HG03103 (cell line): ENCODE results near the gene NPHS1.
"Not testable (repeated sequence)": the region's sequence is repeated elsewhere in the genome, so short reads cannot be mapped to it uniquely, and the experiment has no call there.

Experiments used
- ATAC-seq: cut with Tn5 transposase; IDR thresholded peaks from one replicate; pipeline ENCODE4 v1.9.1; 2021; ENCODE audit warnings: low read depth; ENCODE audit not compliant: unreplicated experiment

NPHS1 gene, protein sequence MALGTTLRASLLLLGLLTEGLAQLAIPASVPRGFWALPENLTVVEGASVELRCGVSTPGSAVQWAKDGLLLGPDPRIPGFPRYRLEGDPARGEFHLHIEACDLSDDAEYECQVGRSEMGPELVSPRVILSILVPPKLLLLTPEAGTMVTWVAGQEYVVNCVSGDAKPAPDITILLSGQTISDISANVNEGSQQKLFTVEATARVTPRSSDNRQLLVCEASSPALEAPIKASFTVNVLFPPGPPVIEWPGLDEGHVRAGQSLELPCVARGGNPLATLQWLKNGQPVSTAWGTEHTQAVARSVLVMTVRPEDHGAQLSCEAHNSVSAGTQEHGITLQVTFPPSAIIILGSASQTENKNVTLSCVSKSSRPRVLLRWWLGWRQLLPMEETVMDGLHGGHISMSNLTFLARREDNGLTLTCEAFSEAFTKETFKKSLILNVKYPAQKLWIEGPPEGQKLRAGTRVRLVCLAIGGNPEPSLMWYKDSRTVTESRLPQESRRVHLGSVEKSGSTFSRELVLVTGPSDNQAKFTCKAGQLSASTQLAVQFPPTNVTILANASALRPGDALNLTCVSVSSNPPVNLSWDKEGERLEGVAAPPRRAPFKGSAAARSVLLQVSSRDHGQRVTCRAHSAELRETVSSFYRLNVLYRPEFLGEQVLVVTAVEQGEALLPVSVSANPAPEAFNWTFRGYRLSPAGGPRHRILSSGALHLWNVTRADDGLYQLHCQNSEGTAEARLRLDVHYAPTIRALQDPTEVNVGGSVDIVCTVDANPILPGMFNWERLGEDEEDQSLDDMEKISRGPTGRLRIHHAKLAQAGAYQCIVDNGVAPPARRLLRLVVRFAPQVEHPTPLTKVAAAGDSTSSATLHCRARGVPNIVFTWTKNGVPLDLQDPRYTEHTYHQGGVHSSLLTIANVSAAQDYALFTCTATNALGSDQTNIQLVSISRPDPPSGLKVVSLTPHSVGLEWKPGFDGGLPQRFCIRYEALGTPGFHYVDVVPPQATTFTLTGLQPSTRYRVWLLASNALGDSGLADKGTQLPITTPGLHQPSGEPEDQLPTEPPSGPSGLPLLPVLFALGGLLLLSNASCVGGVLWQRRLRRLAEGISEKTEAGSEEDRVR (N-terminal part only)

DNA sequence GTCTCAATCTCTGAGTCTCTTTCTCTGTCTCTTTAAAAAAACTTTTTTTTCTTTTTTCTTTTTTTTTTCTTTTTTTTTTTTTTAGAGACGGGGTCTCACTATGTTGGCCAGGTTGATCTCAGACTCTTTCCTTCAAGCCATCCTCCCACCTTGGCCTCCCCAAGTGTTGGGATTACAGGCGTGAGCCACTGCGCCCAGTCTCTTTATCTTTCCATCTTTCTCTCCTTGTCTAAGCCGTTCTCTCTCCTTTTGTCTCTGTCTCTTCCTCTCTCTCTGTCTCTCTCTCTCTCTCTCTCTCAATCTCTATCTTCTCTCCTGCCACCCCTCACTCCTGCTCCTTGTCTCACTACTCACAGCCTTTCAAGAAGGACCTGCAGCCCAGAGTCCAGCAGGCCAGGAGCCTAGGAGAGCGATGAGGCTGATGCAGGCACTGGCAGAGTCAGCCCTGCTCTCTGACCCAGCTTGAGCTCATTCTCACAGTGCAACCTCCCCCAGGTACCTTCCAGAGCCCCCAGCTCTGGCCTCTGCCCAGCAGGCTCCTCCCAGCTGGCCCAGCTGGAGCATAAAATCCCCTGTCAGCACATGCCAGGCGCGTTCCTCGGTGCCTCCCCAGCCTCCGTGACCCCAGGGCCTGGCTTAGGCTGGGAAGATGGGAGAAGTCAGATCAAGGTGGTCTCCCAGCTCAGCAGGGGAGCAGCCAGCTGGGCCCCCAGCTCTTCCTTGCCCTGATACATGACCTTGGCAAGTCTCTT, at the start of gene NPHS1:
Gene NPHS1 (minus strand): TSS at position 476 of the 752 bp plus-strand sequence. CDS start 667 bp downstream, outside the sequence.
- no peak for ATAC-seq

DNA sequence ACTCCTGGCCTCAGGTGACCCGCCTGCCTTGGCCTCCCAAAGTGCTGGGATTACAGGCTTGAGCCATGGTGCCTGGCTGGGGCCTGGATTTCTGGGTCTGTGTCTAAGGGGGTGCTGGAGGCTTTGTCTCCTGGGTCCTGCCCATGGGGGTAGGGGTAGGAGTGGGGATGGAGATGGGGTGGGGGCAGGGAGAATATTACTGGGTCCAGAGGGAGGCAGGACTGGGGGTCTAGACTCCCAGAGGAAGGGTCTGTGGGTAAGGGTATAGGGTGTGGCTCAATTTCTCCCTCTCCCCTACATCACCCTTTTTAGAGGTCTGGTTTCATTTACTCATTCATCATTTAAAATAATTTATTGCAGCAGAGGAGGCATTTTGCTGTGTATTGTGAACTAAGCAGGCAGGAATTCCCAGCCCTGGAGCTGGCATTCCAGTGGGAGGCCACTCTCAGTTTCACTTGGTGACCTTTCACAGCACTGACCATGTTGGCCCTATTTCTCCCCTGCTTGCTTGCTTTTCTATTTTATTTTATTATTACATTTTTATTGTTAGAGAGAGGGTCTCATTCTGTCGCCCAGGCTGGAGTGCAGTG, 48.8 kb upstream of the NPHS1 start:
- no peak for ATAC-seq

DNA sequence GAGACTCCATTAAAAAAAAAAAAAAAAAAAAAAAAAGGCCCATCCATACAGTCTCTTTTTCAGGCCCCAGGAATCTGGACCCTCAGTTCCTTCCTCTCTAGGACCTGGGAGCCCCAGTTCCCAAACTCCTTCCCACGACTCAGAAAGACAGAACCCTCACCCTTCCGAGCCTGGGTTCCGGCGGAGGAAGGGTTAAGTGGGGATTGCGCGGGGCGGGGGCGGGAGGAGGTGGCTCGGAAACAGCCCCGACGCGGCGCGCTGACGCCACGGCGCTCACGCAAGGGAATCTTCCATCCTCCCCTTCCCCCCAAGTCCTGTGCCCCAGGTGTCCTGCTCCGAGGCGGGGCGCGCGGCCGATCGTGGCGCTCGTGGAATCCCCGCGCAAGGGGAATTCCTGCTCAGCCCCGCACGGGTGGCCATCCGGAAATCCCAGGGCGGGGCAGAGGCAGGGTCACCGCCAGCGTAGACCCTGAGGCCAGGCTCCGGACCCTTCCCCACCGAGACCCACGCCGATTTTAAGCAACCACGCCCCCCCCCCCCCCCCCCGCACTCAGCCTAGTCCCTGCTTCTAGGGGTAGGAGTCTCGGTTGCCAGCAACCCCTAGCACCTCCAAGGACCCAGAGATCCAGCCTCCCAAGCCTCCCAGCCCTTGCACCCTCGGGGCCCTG, 47.4 kb upstream of the NPHS1 start:
- peak; percentile 42 for ATAC-seq

DNA sequence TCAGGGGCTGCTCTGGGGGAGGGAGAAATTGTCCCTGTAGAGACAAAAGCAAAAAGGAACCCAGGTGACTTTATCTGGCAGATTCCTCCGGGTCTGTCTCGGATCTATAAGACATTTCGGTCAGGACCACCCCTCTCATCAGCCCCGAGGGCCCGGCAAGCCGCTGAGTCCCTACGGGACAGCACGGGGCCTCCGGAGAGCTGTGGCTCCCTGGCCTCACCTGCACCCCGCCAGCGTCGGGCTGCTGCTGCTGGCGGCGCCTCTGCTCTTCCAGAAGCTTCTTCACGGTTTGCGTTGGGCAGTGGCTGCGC, 46.1 kb upstream of the NPHS1 start:
- no peak for ATAC-seq

DNA sequence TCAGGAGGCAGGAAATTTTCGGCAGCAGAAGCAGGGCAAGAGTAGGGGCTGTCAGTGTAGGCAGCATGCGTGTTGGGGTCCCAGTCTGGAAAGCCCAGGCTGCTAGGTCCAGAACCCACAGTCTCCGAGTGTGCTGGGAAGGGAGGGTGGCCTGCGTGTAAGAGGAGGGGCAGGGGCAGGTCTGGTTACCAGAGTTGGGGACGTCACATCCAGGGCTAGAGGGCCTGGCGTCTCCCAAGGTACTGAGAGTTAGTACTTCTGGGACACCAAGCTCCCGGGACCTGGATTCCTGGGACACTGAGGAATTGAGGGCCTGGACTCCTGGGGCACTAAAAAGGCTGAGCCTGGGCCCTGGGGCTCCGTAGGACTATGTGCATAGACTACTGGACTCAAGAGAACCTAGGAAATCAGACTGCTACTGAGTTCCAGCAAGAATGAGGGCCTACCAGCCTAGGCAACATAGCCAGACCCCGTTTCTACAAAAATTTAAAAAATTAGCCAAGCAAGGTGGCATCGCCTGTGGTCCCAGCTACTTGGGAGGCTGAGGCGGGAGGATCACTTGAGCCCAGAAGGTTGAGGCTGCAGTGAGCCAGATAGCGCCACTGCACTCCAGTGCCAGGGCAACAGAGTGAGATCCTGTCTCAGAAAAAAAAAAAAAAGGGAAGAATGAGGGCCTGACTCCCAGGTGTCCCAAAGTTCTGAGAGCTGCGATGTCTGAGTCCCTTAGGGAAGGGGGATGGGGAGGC, 45.6 kb upstream of the NPHS1 start:
- ATAC-seq: no peak

DNA sequence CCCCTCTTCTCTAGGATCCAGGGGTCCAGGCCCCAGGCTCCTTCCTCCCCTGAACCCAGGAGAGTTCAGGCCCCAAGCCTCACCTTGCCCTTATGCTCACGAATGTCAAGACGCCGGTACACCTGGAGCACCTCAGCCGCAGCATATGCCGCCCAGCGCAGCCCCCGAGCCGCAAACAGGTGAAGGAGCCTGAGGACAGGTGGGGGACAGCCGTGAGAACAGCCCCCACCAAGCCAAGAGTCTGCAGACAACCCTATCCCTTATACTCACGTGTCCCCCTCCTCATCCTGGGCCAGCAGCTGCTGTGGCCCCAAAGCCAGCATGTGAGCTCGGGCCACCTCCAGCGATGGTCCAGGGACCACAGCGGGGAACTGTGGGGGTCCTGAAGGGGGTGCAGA, 44.3 kb upstream of the NPHS1 start:
- ATAC-seq: no peak

DNA sequence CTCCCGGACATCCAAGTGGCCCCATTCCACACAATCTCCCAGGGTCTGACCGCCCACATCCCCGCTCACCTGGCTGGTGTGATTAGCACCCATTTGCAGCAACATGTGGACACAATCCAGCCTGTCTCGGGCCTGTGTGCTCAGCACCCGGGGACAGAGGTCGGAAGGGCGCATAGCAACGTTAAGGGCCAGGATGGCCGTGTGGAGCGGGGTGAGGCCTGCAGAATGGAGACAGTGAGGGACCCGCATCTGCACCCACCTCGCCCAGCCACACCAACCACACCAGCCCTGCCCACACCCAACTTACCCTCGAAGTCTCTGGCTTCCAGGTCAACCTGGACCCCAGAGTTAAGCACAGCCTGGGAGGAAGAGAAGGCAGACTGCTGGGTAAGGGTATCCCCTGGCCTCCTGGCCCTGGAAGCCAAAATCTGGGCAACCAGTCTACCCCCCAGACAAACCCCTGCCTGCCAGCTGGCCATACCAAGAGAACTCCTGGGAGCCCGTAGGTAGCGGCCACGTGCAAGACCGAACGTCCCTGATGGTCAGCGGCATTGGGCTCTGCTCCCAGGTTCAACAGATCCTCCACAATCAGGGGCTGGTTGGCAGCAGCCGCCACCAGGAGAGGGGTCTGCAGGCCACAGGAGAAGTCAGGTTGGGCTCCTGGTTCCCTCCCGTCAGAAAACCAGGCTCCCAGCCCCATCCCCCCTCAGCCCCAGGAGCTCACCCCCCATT, 43.8 kb upstream of the NPHS1 start:
- no peak for ATAC-seq

DNA sequence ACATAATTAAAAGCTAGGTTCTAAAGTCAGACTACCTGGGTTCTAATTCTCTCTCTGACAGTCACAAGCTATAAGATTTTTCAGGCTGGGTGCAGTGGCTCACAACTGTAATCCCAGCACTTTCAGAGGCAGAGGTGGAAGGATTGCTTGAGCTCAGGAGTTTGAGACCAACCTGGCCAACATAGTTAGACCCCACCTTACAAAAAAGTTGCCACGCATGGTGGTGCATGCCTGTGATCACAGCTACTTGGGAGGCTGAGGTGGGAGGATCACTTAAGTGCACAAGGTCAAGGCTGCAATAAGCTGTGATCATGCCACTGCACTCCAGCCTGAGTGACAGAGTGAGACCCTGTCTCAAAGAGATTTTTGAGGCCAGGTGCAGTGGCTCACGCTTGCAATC, 42.0 kb upstream of the NPHS1 start:
- no peak for ATAC-seq

DNA sequence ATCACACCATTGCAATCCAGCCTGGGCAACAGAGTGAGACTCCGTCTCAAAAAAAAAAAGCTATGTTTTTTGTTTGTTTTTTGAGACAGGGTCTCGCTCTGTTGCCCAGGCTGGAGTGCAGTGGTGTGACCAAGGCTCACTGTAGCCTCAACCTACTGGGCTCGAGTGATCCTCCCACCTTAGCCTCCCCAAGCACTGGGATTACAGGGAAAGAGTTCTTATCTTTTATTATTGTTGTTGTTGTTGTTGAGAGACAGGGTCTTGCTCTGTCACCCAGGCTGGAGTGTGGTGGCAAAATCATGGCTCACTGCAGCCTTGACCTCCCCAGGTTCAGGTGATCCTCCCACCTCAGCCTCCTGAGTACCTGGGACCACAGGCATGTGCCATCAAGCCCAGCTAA, 39.5 kb upstream of the NPHS1 start:
- not testable (repeated sequence) for ATAC-seq

DNA sequence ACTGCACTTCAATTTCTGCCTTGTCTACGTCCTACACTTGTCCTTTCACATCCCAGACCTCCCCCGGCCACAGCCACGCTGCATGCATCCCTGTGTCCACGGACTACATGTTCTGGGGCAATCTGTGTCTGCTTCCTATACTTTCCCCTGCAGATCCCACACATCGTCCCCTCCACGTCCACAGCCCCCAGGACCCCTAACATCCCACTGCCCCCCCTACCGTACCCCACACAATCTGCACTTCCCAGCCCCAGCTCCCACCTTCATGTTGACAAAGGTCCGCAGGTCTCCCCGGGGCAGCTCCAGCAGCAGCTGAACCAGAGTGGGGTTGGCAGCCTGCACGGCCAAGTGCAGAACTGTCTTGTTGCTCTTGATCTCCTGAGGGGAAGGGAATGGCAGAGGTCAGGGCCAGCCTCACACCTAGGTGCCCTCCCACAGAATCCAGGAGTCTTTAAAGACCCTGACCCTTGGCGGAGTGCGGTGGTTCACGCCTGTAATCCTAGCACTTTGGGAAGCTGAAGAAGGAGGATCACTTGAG, 37.9 kb upstream of the NPHS1 start:
- no peak for ATAC-seq

DNA sequence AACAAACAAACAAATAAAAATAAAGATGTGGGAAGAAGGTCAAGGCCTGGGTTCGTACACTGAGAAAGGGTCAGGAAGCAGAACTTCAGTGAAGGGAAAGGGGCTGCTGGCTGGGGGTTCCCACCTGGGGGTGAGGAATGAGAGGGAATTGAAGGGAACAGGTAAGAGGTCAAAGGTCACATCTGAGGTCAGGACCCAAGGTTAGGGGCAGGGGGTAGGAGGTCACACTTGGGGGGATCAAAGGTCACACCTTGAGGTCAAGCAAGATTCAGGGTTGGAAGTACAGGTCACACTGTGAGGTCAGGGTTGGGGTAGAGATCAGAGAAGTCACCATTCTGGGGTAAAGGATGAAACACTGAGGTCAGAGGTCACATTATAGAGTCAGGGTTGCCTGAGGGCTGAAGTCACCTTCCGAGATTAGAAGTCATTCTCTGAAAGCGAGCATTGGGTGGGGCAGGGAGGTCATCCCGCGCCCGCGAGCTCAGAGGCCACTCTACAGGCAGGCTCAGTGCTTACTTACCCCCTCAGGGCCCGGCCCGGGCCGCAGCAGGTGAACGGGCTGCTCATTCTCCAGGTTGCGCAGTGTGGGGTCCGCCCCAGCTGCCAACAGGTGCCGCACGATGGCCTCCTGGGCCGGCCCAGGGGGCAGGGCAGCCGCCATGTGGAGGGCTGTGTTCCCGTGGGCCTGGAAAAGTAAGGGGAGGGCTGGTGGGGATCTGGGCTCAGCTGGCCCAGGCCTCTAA, 37.2 kb upstream of the NPHS1 start:
- ATAC-seq: no peak

DNA sequence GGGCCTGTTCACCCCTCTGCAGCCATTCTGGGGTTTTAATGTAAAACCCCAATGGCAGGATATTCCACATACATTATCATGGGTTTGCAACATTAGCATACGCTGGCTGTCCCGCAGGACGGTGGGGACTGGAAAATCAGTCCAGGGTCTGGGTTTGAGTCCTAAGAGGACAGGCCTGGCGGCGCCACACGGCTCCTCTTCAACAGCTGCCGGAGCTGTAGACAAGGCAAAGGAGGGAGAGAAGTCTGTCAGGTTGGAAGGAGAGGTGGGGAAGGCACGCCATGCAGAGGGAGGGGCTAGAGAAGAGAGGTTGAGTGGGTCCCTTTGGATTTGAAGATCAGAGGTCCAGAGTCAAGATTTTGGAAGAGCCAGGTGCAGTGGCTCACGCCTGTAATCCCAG, 36.1 kb upstream of the NPHS1 start:
- no peak for ATAC-seq

DNA sequence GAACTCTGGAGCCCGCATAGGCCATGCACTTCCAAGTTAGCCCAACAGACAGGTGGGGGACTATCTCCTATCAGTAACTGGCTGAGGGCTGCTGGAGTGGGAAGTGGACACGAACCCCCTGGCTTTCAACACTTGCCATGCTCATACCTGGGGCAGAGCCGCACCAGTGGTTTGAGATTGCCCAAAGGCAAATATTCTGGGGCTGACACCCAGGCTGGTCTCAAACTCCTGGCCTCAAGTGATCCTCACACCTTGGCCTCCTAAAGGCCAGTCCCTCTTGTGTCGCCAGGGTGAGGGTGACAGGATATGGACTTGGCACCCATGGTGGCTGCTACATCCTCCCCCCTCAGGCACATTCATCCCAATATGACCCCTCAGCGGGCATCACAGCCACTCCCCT, 34.9 kb upstream of the NPHS1 start:
- ATAC-seq: no peak

DNA sequence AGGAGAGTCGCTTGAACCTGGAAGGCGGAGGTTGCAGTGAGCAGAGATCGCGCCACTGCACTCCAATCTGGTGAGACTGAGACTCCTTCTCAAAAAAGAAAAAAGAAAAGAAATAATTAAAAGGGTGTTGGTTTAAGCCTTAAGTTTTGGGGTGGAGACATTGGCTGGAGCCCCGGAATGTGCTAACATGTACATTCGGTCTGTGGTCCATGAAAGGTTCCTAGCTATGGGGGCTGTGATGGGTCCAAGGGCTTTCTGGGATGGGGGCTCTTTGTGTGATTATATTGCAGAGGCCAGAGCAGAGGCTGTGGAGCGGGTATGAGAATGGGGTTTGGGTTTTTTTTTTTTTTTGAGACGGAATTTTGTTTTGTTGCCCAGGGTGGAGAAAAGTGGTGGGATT, 33.6 kb upstream of the NPHS1 start:
- no peak for ATAC-seq

DNA sequence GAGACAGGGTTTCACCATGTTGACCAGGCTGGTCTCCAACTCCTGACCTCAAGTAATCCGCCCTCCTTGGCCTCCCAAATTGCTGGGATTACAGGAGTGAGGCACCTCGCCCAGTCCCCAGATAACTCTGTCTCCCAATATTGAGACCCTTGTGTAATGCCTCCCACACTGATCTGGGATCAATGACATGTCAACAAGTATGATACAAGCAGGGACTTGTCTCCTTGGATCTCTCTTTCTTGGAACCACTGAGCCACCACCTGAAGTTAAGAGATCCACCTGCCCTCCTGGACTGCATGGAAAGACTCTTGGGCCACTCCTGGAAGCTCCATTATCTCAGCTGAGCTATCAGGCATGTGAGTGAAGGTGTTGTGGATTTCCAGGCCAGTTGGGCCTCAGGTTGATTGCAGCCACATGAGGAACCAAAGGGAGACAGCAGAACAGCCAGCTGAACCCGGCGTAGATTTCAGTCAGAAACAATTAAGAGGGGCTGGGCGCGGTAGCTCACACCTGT, 33.0 kb upstream of the NPHS1 start:
- ATAC-seq: no peak

DNA sequence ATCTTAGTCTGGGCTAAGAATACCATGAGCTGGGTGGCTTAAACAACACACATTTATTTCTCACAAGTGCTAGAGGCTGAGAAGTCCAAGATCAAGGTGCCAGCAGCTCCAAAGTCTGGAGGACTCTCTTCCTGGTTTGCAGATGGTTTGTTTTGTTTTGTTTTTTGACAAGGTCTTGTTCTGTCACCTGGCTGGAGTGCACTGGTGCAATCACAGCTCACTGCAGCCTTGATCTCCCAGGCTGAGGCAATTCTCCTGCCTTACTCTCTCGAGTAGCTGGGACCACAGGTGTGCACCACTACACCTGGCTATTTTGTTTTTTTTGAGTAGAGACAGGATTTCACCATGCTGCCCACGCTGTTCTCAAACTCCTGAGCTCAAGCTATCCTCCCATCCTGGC, 31.6 kb upstream of the NPHS1 start:
- ATAC-seq: no peak

DNA sequence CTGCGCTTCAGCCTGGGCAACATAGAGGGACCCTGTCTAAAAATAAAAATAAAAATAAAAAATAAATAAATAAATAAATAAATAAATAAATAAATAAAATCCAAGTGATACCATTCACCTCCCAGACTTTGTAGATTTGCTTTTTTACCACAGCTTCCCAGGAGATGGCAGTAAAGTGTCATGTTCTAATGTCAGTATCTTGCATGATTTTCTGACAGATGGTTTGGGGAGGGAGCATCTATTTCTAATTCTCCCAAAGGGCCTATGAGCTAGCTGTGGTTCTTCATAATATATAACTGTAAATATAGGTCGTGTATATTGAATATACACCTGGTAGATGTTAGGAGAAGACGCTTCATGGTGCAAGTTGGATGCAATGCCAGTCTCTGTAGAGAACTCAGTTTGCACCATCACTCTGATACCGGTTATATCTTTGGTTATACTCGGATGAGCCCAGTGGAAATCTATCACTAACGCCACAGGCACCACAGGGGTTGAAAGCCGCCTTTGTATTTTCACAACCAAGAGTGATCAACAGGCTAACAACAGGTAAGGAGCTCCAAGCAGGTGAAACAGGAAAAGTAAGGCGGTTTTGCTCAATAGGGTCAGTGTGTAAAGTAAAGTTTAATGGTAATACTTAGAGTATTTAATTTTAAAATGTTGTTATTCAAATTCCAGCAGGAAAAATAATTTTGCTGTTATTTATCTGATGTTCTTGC, 30.0 kb upstream of the NPHS1 start:
- ATAC-seq: no peak
